GM19328 (cell line): Measurements from ENCODE around the gene AP4S1.
"Not testable (repeated sequence)": the region's sequence is repeated elsewhere in the genome, so short reads cannot be mapped to it uniquely, and the experiment has no call there.

Source experiments
- ATAC-seq: cut with Tn5 transposase; IDR thresholded peaks from one replicate; pipeline ENCODE4 v1.9.1; 2021; ENCODE audit warnings: mild to moderate bottlenecking, moderate library complexity; ENCODE audit not compliant: unreplicated experiment

The AP4S1 gene

GRCh38 chr14:31025367-31026076 is at the start of gene AP4S1:
Gene AP4S1, plus strand, starts transcription at chr14:31025649. Its CDS starts 40,548 bp downstream, at chr14:31066197.
- ATAC-seq: peak; percentile 0

- no peak for ATAC-seq
Observed at GRCh38 chr14:30977752-30978151, 47.7 kb upstream of the AP4S1 start.

- not testable (repeated sequence) for ATAC-seq
Observed at GRCh38 chr14:30980106-30980704, 45.2 kb upstream of the AP4S1 start.

- no peak for ATAC-seq
Observed at GRCh38 chr14:30980980-30981379, 44.5 kb upstream of the AP4S1 start.

- ATAC-seq: no peak
Observed at GRCh38 chr14:30982533-30982932, 42.9 kb upstream of the AP4S1 start.

- ATAC-seq: no peak
Observed at GRCh38 chr14:30983858-30984257, 41.6 kb upstream of the AP4S1 start.

- ATAC-seq: no peak
Observed at GRCh38 chr14:30985796-30986195, 39.7 kb upstream of the AP4S1 start.

- ATAC-seq: no peak
Observed at GRCh38 chr14:30988509-30988908, 36.9 kb upstream of the AP4S1 start.

GRCh38 chr14:30990770-30991169 is 34.7 kb upstream of the AP4S1 start:
- no peak for ATAC-seq

GRCh38 chr14:30991408-30991807 is 34.0 kb upstream of the AP4S1 start:
- no peak for ATAC-seq

- ATAC-seq: no peak
Observed at GRCh38 chr14:30993071-30993470, 32.4 kb upstream of the AP4S1 start.

GRCh38 chr14:30994681-30995620 is 30.5 kb upstream of the AP4S1 start:
- ATAC-seq: no peak

- no peak for ATAC-seq
Observed at GRCh38 chr14:30995689-30996088, 29.8 kb upstream of the AP4S1 start.

- ATAC-seq: no peak
Observed at GRCh38 chr14:30996892-30997659, 28.4 kb upstream of the AP4S1 start.

GRCh38 chr14:30998100-30998706 is 27.2 kb upstream of the AP4S1 start:
- ATAC-seq: no peak

GRCh38 chr14:30999038-30999773 is 26.2 kb upstream of the AP4S1 start:
- ATAC-seq: no peak

GRCh38 chr14:31000629-31001338 is 24.7 kb upstream of the AP4S1 start:
- no peak for ATAC-seq

- no peak for ATAC-seq
Observed at GRCh38 chr14:31001339-31001658, 24.1 kb upstream of the AP4S1 start.

- no peak for ATAC-seq
Observed at GRCh38 chr14:31003284-31003683, 22.2 kb upstream of the AP4S1 start.
